CD4-positive, alpha-beta T cell treated with Interleukin-4 for 1 hour (primary cell): ENCODE measurements around the gene LCTL.
A peak's percentile ranks its signal among the peaks of the same experiment; 100 is the strongest.
"Not testable (repeated sequence)": the region's sequence is repeated elsewhere in the genome, so short reads cannot be mapped to it uniquely, and the experiment has no call there.

Experiments used
- DNase-seq, 2 donors: peaks; one replicate each; pipeline ENCODE4 v3.0.0-alpha.2; 2020 to 2022

Gene LCTL

GRCh38 chr15:66564136-66565041 lies 1.4 kb downstream of the LCTL start:
- no peak for DNase-seq

GRCh38 chr15:66563566-66564110 lies 2.2 kb downstream of the LCTL start:
- DNase-seq, result no peak

- DNase-seq, result no peak
These were observed 2.7 kb downstream of the LCTL start for GRCh38 chr15:66563126-66563525.

- no peak for DNase-seq
These were observed 4.8 kb downstream of the LCTL start for GRCh38 chr15:66560856-66561525.

GRCh38 chr15:66558271-66558670 lies 7.5 kb downstream of the LCTL start:
- DNase-seq, result no peak

- no peak for DNase-seq
These were observed 10.1 kb downstream of the LCTL start for GRCh38 chr15:66555685-66556084.

- no peak for DNase-seq
These were observed 20.5 kb downstream of the LCTL start for GRCh38 chr15:66545255-66545654.

- no peak for DNase-seq
These were observed 22.9 kb downstream of the LCTL start for GRCh38 chr15:66542896-66543295.

GRCh38 chr15:66535056-66535455 lies 30.7 kb downstream of the LCTL start:
- DNase-seq, result no peak

- DNase-seq, result no peak
These were observed 41.0 kb downstream of the LCTL start for GRCh38 chr15:66524838-66525237.

GRCh38 chr15:66523926-66524325 lies 41.9 kb downstream of the LCTL start:
- DNase-seq, result no peak

- no peak for DNase-seq
These were observed 49.9 kb downstream of the LCTL start for GRCh38 chr15:66515901-66516322.

- DNase-seq, result no peak
These were observed 51.2 kb downstream of the LCTL start for GRCh38 chr15:66514586-66514985.

GRCh38 chr15:66508293-66508883 lies 57.4 kb downstream of the LCTL start:
- no peak for DNase-seq

GRCh38 chr15:66505818-66506217 lies 60.0 kb downstream of the LCTL start:
- DNase-seq, result no peak

- no peak for DNase-seq
These were observed 60.4 kb downstream of the LCTL start for GRCh38 chr15:66505430-66505811.

- peak; percentile 86 to 90 for DNase-seq
These were observed 61.0 kb downstream of the LCTL start, which contains the start of the genes RPL4 and ZWILCH for GRCh38 chr15:66504563-66505429. Gene RPL4 (minus strand): TSS chr15:66504855. CDS start chr15:66504790, 65 bp downstream. Gene ZWILCH (plus strand): TSS chr15:66505326. CDS start chr15:66505339, 13 bp downstream.

GRCh38 chr15:66503780-66504562 lies 61.8 kb downstream of the LCTL start:
- DNase-seq, result peak in 1 of 2 donors; percentile 11

- not testable (repeated sequence) for DNase-seq
These were observed 62.7 kb downstream of the LCTL start for GRCh38 chr15:66503041-66503648.

GRCh38 chr15:66502491-66502890 lies 63.3 kb downstream of the LCTL start:
- peak in 1 of 2 donors; percentile 11 for DNase-seq

GRCh38 chr15:66500346-66500745 lies 65.5 kb downstream of the LCTL start:
- DNase-seq, result not testable (repeated sequence)
